GM06990 (cell line): ENCODE measurements around the gene GKN1.
A peak's percentile ranks its signal among the peaks of the same experiment; 100 is the strongest.

ENCODE experiments used
- DNase-seq: peaks from one replicate; pipeline ENCODE4 v3.0.0-alpha.2; 2011; ENCODE audit not compliant: insufficient read length; ENCODE audit errors: extremely low read depth
- H3K27me3 ChIP-seq: replicated peaks from 2 replicates; pipeline ENCODE4 v1.6.0; 2011; ENCODE audit warnings: low read length; ENCODE audit not compliant: control insufficient read depth, insufficient read depth
- H3K36me3 ChIP-seq: 2 replicates; pipeline ENCODE4 v1.5.1; 2011; ENCODE audit warnings: low read length; ENCODE audit not compliant: control insufficient read depth, insufficient read depth
- H3K4me3 ChIP-seq: replicated peaks from 2 replicates; pipeline ENCODE4 v1.5.1; 2011; ENCODE audit warnings: low read depth, mild to moderate bottlenecking, control low read depth, low read length
- TF ChIP-seq, protein P1 (sequence below): IDR thresholded peaks from 2 replicates; pipeline ENCODE4 v1.5.1; 2011; ENCODE audit warnings: low read length, control low read depth, mild to moderate bottlenecking, inconsistent platforms; ENCODE audit not compliant: insufficient read depth, poor library complexity, severe bottlenecking

GKN1 gene

GRCh38 chr2:69007603-69008002 lies 33.2 kb downstream of the GKN1 start:
- no peak for DNase-seq
- Histone ChIP-seq H3K27me3 (peaks cover 1% of the 10 kb centered on the region), H3K36me3 (no peaks in the 10 kb centered on the region), H3K4me3 (no peak overlapping the region)
- TF ChIP-seq, protein P1, sequence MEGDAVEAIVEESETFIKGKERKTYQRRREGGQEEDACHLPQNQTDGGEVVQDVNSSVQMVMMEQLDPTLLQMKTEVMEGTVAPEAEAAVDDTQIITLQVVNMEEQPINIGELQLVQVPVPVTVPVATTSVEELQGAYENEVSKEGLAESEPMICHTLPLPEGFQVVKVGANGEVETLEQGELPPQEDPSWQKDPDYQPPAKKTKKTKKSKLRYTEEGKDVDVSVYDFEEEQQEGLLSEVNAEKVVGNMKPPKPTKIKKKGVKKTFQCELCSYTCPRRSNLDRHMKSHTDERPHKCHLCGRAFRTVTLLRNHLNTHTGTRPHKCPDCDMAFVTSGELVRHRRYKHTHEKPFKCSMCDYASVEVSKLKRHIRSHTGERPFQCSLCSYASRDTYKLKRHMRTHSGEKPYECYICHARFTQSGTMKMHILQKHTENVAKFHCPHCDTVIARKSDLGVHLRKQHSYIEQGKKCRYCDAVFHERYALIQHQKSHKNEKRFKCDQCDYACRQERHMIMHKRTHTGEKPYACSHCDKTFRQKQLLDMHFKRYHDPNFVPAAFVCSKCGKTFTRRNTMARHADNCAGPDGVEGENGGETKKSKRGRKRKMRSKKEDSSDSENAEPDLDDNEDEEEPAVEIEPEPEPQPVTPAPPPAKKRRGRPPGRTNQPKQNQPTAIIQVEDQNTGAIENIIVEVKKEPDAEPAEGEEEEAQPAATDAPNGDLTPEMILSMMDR = no peak

DNA sequence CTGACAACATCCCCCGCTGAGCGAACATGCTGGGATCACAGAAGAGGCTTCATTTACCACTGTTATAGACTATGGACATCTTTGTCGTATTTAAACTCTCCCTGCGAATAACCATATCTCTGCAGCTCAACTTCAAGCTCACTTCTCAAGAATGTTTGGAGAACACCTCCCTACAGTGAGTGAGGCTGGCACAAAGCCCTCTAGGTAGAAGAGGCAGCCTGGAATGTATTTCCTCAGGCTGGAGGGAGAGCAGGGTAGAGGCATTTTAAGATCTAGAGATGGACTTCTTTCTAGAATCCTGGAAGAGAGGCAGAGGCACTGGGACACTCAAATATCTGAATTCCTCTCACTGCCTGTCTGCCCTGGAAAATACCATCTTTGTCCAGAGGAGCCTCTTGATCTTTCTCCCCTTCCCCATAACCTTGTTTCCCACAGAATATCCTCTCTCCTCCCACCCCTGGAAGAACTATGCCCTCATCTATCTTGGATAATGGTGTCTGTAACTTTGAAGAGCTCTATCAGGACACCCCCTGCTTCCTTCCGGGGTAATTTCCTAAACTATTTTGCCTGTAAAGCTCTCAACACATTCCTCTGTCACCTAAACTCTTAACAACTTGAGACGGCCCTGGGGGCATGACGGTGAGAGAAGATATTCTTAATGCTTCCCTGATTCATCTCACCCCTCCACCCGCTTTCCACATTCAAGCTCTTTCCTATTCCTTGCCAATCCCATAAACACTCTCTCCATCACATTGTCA lies 36.2 kb downstream of the GKN1 start:
- peaks cover 8% of the 10 kb centered on the region for H3K27me3 ChIP-seq
- no peak for DNase-seq
- TF ChIP-seq, protein P1 = no peak
- H3K4me3 ChIP-seq = no peak overlapping the region
- no peaks in the 10 kb centered on the region for H3K36me3 ChIP-seq

DNA sequence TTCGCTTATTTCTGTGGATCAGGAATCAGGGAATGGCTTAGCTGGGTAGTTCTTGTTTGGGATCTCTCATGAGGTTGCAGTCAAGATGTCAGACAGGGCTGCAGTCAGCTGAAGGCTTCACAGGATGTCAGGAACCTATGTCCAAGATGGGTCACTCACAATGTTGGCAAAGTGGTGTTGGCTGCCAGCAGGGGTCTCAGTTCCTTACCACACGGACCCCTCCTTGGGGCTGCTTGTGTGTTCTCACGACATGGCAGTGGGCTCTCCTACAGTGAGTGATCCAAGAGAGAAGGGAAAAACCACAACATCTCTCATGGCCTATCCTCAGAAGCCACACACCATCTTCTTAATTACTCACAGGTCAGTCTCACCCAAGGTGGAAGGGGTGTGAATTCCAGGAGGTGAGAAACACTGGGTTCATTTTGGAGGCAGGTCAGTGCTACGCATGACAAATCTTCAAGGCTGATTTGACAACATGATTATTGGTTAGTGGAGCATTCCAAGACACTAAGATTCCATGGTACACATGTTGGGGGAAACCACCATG lies 37.2 kb downstream of the GKN1 start:
- no peak for DNase-seq
- TF ChIP-seq, protein P1 = no peak
- peaks cover 8% of the 10 kb centered on the region for H3K27me3 ChIP-seq
- no peak overlapping the region for H3K4me3 ChIP-seq
- H3K36me3 ChIP-seq = no peaks in the 10 kb centered on the region

GRCh38 chr2:69012310-69013141 lies 38.1 kb downstream of the GKN1 start:
- TF ChIP-seq, protein P1 = peak; percentile 57
- H3K27me3 ChIP-seq = peaks cover 8% of the 10 kb centered on the region
- peak; percentile 30 for DNase-seq
- no peaks in the 10 kb centered on the region for H3K36me3 ChIP-seq
- no peak overlapping the region for H3K4me3 ChIP-seq

DNA sequence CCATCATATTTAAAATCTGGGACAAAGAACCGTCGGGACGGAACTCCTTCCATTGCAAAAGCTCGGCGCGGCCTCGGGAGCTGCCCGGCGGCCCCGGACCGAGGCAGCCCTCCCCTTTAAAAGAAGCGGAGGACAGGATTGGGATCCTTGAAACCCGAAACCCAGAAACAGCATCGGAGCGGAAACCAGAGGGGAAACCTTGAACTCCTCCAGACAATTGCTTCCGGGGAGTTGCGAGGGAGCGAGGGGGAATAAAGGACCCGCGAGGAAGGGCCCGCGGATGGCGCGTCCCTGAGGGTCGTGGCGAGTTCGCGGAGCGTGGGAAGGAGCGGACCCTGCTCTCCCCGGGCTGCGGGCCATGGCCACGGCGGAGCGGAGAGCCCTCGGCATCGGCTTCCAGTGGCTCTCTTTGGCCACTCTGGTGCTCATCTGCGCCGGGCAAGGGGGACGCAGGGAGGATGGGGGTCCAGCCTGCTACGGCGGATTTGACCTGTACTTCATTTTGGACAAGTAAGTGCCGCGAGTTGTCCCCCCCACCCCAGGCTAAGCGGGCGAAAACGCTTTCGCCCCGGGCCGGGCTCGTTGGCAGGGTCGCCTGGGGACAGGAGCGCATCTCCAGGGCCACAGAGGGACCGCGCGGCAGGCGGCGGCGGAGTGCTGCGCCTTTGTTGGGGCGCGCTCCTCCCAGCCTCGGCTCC lies 38.9 kb downstream of the GKN1 start, which contains the start of gene ANTXR1:
TSS of gene ANTXR1 (plus strand) at position 38 of the 698 bp plus-strand sequence. CDS start at position 359, 321 bp downstream.
- DNase-seq = peak; percentile 13

More for the DNA sequence above, 38.9 kb downstream of the GKN1 start, which contains the start of gene ANTXR1:
- TF ChIP-seq, protein P1 = no peak
- peaks cover 8% of the 10 kb centered on the region for H3K27me3 ChIP-seq
- no peak within 1 kb of the TSS for H3K4me3 ChIP-seq
- no peaks in the 10 kb centered on the region for H3K36me3 ChIP-seq
